ENCODE results near the gene AHCYL2.
"Not testable (repeated sequence)": the region's sequence is repeated elsewhere in the genome, so short reads cannot be mapped to it uniquely, and the experiment has no call there.

AHCYL2 gene

GRCh38 chr7:129427526-129428045, 202.8 kb downstream of the AHCYL2 start:
- DNase-seq (ENCODE audit: low read depth) = no peak

- DNase-seq (ENCODE audit: low read depth) = no peak
These were observed 207.2 kb downstream of the AHCYL2 start for GRCh38 chr7:129431911-129432643.

- peak; percentile 85 for DNase-seq (ENCODE audit: low read depth)
These were observed 209.2 kb downstream of the AHCYL2 start, which contains the start of gene STRIP2 for GRCh38 chr7:129433847-129434674. STRIP2 (plus strand) TSS chr7:129434432; CDS start chr7:129434473, 41 bp downstream.

DNA sequence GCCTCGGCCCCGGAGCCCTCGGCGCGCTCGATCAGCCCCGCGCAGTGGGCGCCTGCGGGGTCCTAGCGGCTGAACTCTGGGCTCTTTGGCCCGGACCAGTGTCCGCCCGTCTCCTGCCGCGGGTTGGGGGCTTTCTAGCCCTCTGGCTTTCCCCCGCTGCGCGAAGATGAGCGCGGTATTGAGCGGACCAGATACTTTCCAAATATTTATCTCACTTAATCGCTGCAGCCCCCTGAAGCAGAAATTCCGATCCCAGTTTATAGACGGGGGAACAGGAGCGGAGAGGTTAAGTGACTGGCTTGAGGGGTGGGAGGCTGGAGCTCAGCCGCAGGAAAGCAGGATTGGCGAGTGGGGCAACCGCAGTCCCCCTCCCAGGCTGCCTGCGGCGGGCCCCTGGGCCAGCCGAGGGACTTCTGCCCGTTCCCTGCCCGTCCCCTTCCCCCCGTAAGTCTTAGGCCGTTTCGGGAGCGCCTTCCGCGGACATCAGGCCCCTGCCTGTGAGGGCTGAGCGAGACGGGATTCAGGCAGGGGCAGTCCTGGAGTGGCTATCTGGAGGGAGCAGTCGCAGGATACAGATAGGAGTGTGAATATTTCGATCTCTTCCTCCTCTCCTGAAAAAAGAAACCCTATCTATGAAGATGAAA, 210.0 kb downstream of the AHCYL2 start:
- no peak for DNase-seq (ENCODE audit: low read depth)

- DNase-seq (ENCODE audit: low read depth) = no peak
These were observed 210.6 kb downstream of the AHCYL2 start for GRCh38 chr7:129435414-129435829.

DNA sequence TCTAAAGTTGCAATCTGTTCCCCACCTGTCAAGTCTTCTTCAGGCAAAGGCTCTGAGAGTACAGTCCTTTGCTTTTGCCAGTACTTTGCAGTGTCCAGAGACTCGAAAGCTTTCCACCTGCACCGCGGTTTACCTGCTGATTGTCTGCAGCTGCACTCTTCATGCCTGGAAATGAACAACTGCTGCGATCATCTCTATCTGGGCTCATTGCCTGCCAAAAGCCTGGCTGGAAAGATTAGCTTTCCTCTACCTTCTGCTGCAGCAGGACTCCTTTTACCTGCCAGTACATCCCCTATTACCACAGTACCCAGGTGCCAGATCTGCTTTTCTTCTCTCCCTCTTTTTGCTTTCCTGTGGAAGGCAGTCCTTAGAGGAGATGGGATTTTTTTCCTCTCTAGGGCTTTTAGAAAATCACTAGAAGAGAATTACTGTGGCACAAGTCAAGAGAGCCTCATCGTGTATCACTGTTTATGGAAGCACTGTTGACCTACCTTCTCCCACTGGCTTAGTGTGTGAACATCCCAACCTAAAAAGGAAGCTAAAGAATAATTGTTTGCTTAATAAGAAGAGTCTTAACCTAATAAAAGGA, 211.6 kb downstream of the AHCYL2 start:
- no peak for DNase-seq (ENCODE audit: low read depth)

DNA sequence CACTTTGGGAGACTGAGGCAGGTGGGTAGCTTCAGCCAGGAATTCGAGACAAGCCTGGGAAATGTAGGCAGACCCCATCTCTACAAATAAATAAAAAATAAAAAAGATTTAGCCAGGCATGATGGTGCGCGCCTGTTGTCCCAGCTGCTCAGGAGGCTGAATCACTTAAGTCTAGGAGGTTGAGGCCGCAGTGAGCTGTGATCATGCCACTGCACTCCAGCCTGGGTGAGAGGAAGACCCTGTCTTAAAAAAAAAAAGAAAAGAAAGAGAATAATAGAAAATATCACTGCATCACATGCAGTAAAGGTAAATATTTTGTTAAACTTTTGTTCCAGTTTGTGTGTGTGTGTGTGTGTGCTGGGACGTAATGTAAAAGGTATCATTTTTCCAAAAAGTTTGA, 212.4 kb downstream of the AHCYL2 start:
- no peak for DNase-seq (ENCODE audit: low read depth)

- no peak for DNase-seq (ENCODE audit: low read depth)
These were observed 213.5 kb downstream of the AHCYL2 start for GRCh38 chr7:129438281-129438838.

- peak; percentile 17 for DNase-seq (ENCODE audit: low read depth)
These were observed 214.2 kb downstream of the AHCYL2 start for GRCh38 chr7:129438839-129439651.

GRCh38 chr7:129439963-129440625, 215.3 kb downstream of the AHCYL2 start:
- no peak for DNase-seq (ENCODE audit: low read depth)

DNA sequence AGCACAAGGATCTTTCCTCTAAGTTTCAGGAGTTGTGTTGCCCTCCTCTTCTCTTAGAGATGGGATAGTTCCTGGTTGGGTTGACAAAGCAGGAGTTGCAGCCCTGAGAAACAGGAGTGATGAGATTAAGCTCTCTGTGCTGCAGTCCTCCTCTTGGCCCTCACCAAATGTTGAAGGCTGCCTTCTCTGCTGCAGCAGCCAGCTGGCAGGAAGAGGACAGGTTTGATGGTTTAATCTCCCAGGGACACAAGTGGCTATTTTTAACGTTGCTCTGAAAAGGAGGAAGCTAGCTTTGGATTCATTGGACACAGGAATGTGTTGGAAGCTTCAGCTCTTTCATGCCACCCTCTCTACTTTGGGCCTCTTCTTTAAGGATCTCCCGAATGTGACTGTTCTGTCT, 218.8 kb downstream of the AHCYL2 start:
- DNase-seq (ENCODE audit: low read depth) = no peak

GRCh38 chr7:129444776-129445175, 219.9 kb downstream of the AHCYL2 start:
- not testable (repeated sequence) for DNase-seq (ENCODE audit: low read depth)

DNA sequence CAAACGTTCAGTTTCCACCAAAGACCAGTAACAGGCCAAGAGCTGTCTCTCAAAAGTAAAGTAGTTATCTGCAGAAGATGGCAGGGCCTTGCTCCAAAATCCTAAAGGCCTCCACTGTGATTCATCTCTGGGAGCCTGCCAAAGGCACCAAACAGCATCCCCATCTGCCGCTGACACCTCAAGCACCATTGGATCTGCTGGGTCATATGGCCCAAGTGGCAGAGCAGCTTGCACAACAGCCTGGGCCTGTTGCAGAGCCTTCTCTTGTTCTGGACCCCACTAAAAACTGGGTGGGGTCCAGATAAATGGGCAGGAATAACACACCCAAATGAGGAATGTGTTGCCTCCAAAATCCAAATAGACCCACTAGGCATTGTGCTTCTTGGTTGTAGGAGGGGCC, 222.1 kb downstream of the AHCYL2 start:
- not testable (repeated sequence) for DNase-seq (ENCODE audit: low read depth)

- DNase-seq (ENCODE audit: low read depth) = not testable (repeated sequence)
These were observed 222.6 kb downstream of the AHCYL2 start for GRCh38 chr7:129447445-129447844.

GRCh38 chr7:129448608-129449007, 223.8 kb downstream of the AHCYL2 start:
- not testable (repeated sequence) for DNase-seq (ENCODE audit: low read depth)

DNA sequence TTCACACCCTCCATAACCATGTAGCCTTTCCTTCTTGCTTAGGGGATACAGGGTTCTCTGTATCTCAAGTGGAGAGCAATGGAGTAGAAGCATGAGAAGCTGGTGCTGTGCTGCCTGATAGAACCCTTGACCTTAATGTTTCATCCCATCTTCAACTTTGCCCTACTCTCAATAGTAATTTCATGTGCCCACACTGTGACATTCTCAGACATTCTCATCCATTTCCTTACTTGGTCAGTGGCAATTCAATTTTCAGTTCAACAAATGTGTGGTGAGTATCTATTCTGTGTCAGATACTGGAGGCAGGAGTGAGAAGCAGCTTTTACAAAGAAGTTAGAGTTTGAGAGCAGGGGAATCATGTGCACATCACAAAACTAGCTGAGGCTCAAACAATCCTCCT, 225.5 kb downstream of the AHCYL2 start:
- DNase-seq (ENCODE audit: low read depth) = no peak

- no peak for DNase-seq (ENCODE audit: low read depth)
These were observed 227.9 kb downstream of the AHCYL2 start for GRCh38 chr7:129452589-129453231.

GRCh38 chr7:129453510-129454248, 228.8 kb downstream of the AHCYL2 start:
- no peak for DNase-seq (ENCODE audit: low read depth)

DNA sequence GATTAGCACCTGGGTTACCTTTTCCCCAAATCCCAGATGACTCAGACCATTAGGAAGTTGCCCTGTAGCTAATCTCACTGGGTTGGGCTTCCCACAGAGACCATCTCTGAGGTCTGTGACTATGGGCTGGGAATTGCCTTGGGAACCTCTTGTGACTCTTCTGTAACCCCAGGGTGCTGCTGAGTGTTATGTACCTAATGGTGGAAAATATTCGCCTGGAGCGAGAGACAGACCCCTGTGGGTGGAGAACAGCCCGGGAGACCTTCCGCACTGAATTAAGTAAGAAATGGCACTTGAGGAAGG, 229.4 kb downstream of the AHCYL2 start:
- DNase-seq (ENCODE audit: low read depth) = no peak

Data from stimulated activated CD4-positive, alpha-beta T cell treated with anti-CD3 and anti-CD28 coated beads, Interleukin-2, amount 100 ng/mL, for 4 hours (primary cell).